ENCODE results near the gene P2RY14.

Gene P2RY14

GRCh38 chr3:151216641-151217607 lies 61.4 kb downstream of the P2RY14 start:
- DNase-seq (ENCODE audit: low read depth, low spot score): no peak

GRCh38 chr3:151214459-151214858 lies 63.9 kb downstream of the P2RY14 start:
- DNase-seq (ENCODE audit: low read depth, low spot score): no peak

- no peak for DNase-seq (ENCODE audit: low read depth, low spot score)
These were observed 64.5 kb downstream of the P2RY14 start for GRCh38 chr3:151213881-151214280.

GRCh38 chr3:151213151-151213550 lies 65.2 kb downstream of the P2RY14 start:
- no peak for DNase-seq (ENCODE audit: low read depth, low spot score)

- DNase-seq (ENCODE audit: low read depth, low spot score): no peak
These were observed 67.5 kb downstream of the P2RY14 start for GRCh38 chr3:151210676-151211381.

- DNase-seq (ENCODE audit: low read depth, low spot score): no peak
These were observed 68.7 kb downstream of the P2RY14 start for GRCh38 chr3:151209654-151210053.

GRCh38 chr3:151206201-151206600 lies 72.1 kb downstream of the P2RY14 start:
- no peak for DNase-seq (ENCODE audit: low read depth, low spot score)

- DNase-seq (ENCODE audit: low read depth, low spot score): no peak
These were observed 72.9 kb downstream of the P2RY14 start for GRCh38 chr3:151205482-151205881.

- no peak for DNase-seq (ENCODE audit: low read depth, low spot score)
These were observed 73.6 kb downstream of the P2RY14 start for GRCh38 chr3:151204530-151205402.

GRCh38 chr3:151203051-151203420 lies 75.3 kb downstream of the P2RY14 start, which contains the start of gene GPR171:
GPR171 (minus strand) TSS chr3:151203216; CDS start chr3:151199386, 3,830 bp downstream.
- DNase-seq (ENCODE audit: low read depth, low spot score): no peak

- no peak for DNase-seq (ENCODE audit: low read depth, low spot score)
These were observed 77.2 kb downstream of the P2RY14 start for GRCh38 chr3:151201051-151201730.

GRCh38 chr3:151200586-151200985 lies 77.8 kb downstream of the P2RY14 start:
- no peak for DNase-seq (ENCODE audit: low read depth, low spot score)

GRCh38 chr3:151199554-151200438 lies 78.5 kb downstream of the P2RY14 start:
- no peak for DNase-seq (ENCODE audit: low read depth, low spot score)

GRCh38 chr3:151198849-151199248 lies 79.5 kb downstream of the P2RY14 start:
- no peak for DNase-seq (ENCODE audit: low read depth, low spot score)

- DNase-seq (ENCODE audit: low read depth, low spot score): no peak
These were observed 80.2 kb downstream of the P2RY14 start for GRCh38 chr3:151197981-151198767.

GRCh38 chr3:151197228-151197627 lies 81.1 kb downstream of the P2RY14 start:
- DNase-seq (ENCODE audit: low read depth, low spot score): no peak

GRCh38 chr3:151196434-151196833 lies 81.9 kb downstream of the P2RY14 start:
- no peak for DNase-seq (ENCODE audit: low read depth, low spot score)

GRCh38 chr3:151195826-151196225 lies 82.5 kb downstream of the P2RY14 start:
- no peak for DNase-seq (ENCODE audit: low read depth, low spot score)

GRCh38 chr3:151192545-151192944 lies 85.8 kb downstream of the P2RY14 start:
- no peak for DNase-seq (ENCODE audit: low read depth, low spot score)
